CD4-positive, alpha-beta T cell (primary cell): Measurements from ENCODE around the gene CTNNA3. TPM values are rescaled to one million over a fixed set of nuclear protein-coding genes. Genes with fewer than 3 reads are reported as not detected.

Experiments
- ATAC-seq: fragments of 200-7000 bp; cut with Tn5 transposase; one replicate; pipeline ENCODE4 v1.10.0; 2022; ENCODE audit warnings: mild to moderate bottlenecking; ENCODE audit not compliant: poor library complexity
- CTCF ChIA-PET: fragments of 350-600 bp; sonication (Branson Sonifier 250); formaldehyde crosslinking; loops from one replicate; lab custom pipeline; 2021; ENCODE audit warnings: antibody characterized with exemption, inconsistent platforms; lab: Charles Lee
- POLR2A ChIA-PET: fragments of 350-600 bp; sonication (Branson Sonifier 250); formaldehyde crosslinking; loops from one replicate; lab custom pipeline; 2021; ENCODE audit warnings: antibody characterized with exemption, inconsistent platforms; lab: Charles Lee
- DNase-seq, 14 experiments: peaks; one replicate each; pipeline ENCODE4 v3.0.0-alpha.2; 2013 to 2020; ENCODE audit warnings: mixed read lengths in 2 of 14
- H3K27ac ChIP-seq, 2 donors: one replicate each; pipeline versions ENCODE4 v1.5.1 to v1.7.0; 2013; ENCODE audit warnings: low read length in 2 of 2, low read depth in 1 of 2, mild to moderate bottlenecking in 1 of 2
- H3K27me3 ChIP-seq, 2 experiments: 1 replicate in 1 of 2; 2 replicates in 1 of 2; pipeline versions ENCODE4 v1.6.1 to v1.7.0; 2013; ENCODE audit warnings: low read length in 2 of 2, control low read depth in 1 of 2, mild to moderate bottlenecking in 1 of 2, moderate library complexity in 1 of 2; ENCODE audit not compliant: insufficient read depth in 2 of 2, control insufficient read depth in 1 of 2
- H3K36me3 ChIP-seq: one replicate; pipeline ENCODE4 v1.6.1; 2013; ENCODE audit warnings: low read length, control low read depth; ENCODE audit not compliant: insufficient read depth
- H3K4me1 ChIP-seq: one replicate; pipeline ENCODE4 v1.6.1; 2013; ENCODE audit warnings: low read length, control low read depth; ENCODE audit not compliant: insufficient read depth
- H3K4me3 ChIP-seq: one replicate; pipeline ENCODE4 v1.5.1; 2013; ENCODE audit warnings: mild to moderate bottlenecking, low read length, moderate library complexity
- H3K9me3 ChIP-seq, 2 experiments: 1 replicate in 1 of 2; 2 replicates in 1 of 2; pipeline versions ENCODE4 v1.6.1 to v1.7.0; 2013; ENCODE audit warnings: low read length in 2 of 2, mild to moderate bottlenecking in 2 of 2, control low read depth in 1 of 2, moderate library complexity in 1 of 2; ENCODE audit not compliant: control insufficient read depth in 1 of 2, insufficient read depth in 1 of 2
- H3K27ac Mint-ChIP-seq: one replicate; pipeline ENCODE4 v1.8.0; 2020; ENCODE audit warnings: mixed read lengths
- H3K27me3 Mint-ChIP-seq: one replicate; pipeline ENCODE4 v1.8.0; 2021; ENCODE audit warnings: mixed read lengths
- H3K36me3 Mint-ChIP-seq: one replicate; pipeline ENCODE4 v1.8.0; 2021; ENCODE audit warnings: low read depth, mixed read lengths
- H3K4me1 Mint-ChIP-seq: one replicate; pipeline ENCODE4 v1.8.0; 2021; ENCODE audit warnings: low read depth, mixed read lengths
- H3K4me3 Mint-ChIP-seq: one replicate; pipeline ENCODE4 v1.8.0; 2020; ENCODE audit warnings: mild to moderate bottlenecking, mixed read lengths
- H3K9me3 Mint-ChIP-seq: one replicate; pipeline ENCODE4 v1.8.0; 2020; ENCODE audit warnings: mixed read lengths
- CTCF ChIP-seq: fragments of 200-600 bp; IDR thresholded peaks from one replicate; pipeline ENCODE4 v1.8.0; 2022; ENCODE audit warnings: antibody characterized with exemption, mild to moderate bottlenecking
- intact Hi-C, 2 experiments: fragments of 100-400 bp; cut with DNase I in 1 of 2; cut with micrococcal nuclease in 1 of 2; formaldehyde crosslinking; loops; one replicate each; pipeline versions ENCODE4 v1.15.1 to v1.9.0; 2023 to 2025; cut with DNase I, micrococcal nuclease
- total RNA-seq, 174 experiments: library from RNA in 2 of 174; stranded (reverse) in 2 of 174; gene quantifications; one replicate each; pipeline ENCODE4 v1.2.3 and lab custom pipeline; 2021 to 2026

Gene CTNNA3
- total RNA-seq, 2 experiments from 2014 or later, result 0.80 TPM; not detected in 1

GRCh38 chr10:66951896-66952295 is 744.1 kb downstream of the CTNNA3 start:
- no peak overlapping the region for H3K27ac Mint-ChIP-seq
- H3K4me1 Mint-ChIP-seq, result no peaks in the 10 kb centered on the region
- Histone ChIP-seq H3K9me3 (no peaks in the 10 kb centered on the region), H3K27me3 (no peaks in the 10 kb centered on the region), H3K27ac (no peak overlapping the region), H3K4me1 (no peaks in the 10 kb centered on the region), H3K4me3 (no peak overlapping the region), H3K36me3 (no peaks in the 10 kb centered on the region)
- TF ChIP-seq CTCF, result no peak
- CTCF ChIA-PET, result no interaction called here
- H3K27me3 Mint-ChIP-seq, result peaks cover 8% of the 10 kb centered on the region
- no peaks in the 10 kb centered on the region for H3K36me3 Mint-ChIP-seq
- no peak overlapping the region for H3K4me3 Mint-ChIP-seq
- POLR2A ChIA-PET, result no interaction called here
- peaks cover 2% of the 10 kb centered on the region for H3K9me3 Mint-ChIP-seq
- ATAC-seq (no peak), DNase-seq (no peak)
- intact Hi-C loops, result no loop called here

GRCh38 chr10:66943590-66943989 is 752.4 kb downstream of the CTNNA3 start:
- Histone ChIP-seq H3K4me3 (no peak overlapping the region), H3K27ac (no peak overlapping the region), H3K27me3 (no peaks in the 10 kb centered on the region), H3K9me3 (no peaks in the 10 kb centered on the region), H3K36me3 (no peaks in the 10 kb centered on the region), H3K4me1 (no peaks in the 10 kb centered on the region)
- CTCF ChIA-PET, result no interaction called here
- Mint-ChIP-seq H3K27me3 (peaks cover 7% of the 10 kb centered on the region), H3K4me1 (no peaks in the 10 kb centered on the region), H3K27ac (no peak overlapping the region), H3K36me3 (no peaks in the 10 kb centered on the region), H3K4me3 (no peak overlapping the region), H3K9me3 (peaks cover under 1% of the 10 kb centered on the region)
- POLR2A ChIA-PET, result no interaction called here
- no peak for DNase-seq
- no peak for ATAC-seq
- intact Hi-C loops, result no loop called here
- no peak for TF ChIP-seq CTCF

GRCh38 chr10:66942407-66942806 is 753.6 kb downstream of the CTNNA3 start:
- Mint-ChIP-seq H3K27ac (no peak overlapping the region), H3K27me3 (no peaks in the 10 kb centered on the region)
- POLR2A ChIA-PET, result no interaction called here

More at GRCh38 chr10:66942407-66942806, 753.6 kb downstream of the CTNNA3 start:
- ATAC-seq (no peak), DNase-seq (no peak)
- Histone ChIP-seq H3K27me3 (no peaks in the 10 kb centered on the region), H3K4me1 (no peaks in the 10 kb centered on the region), H3K27ac (no peak overlapping the region), H3K4me3 (no peak overlapping the region), H3K36me3 (no peaks in the 10 kb centered on the region), H3K9me3 (no peaks in the 10 kb centered on the region)
- Mint-ChIP-seq H3K9me3 (no peaks in the 10 kb centered on the region), H3K4me3 (no peak overlapping the region), H3K4me1 (no peaks in the 10 kb centered on the region), H3K36me3 (no peaks in the 10 kb centered on the region)
- no peak for TF ChIP-seq CTCF
- intact Hi-C loops, result no loop called here
- CTCF ChIA-PET, result no interaction called here
